ENCODE results near the gene GAN.
"Not testable (repeated sequence)": the region's sequence is repeated elsewhere in the genome, so short reads cannot be mapped to it uniquely, and the experiment has no call there.

Gene GAN

GRCh38 chr16:81327447-81328196, 12.9 kb downstream of the GAN start:
- H3K27ac Mint-ChIP-seq: peak overlapping the region in 1 of 3 experiments; percentile 55
- no peak for TF ChIP-seq CTCF (IDR thresholded peaks at IDR 0.05; ENCODE audit: unreplicated experiment in 3 of 3)
- H3K4me1 Mint-ChIP-seq: peaks cover 23% of the 10 kb centered on the region
- no peaks in the 10 kb centered on the region for H3K9me3 Mint-ChIP-seq
- peaks cover 8% of the 10 kb centered on the region for H3K36me3 Mint-ChIP-seq (ENCODE audit: low read depth)
- no peaks in the 10 kb centered on the region for H3K27me3 Mint-ChIP-seq (ENCODE audit: low read depth)
- H3K4me3 Mint-ChIP-seq: no peak overlapping the region

- no peak overlapping the region for H3K4me3 Mint-ChIP-seq
- peaks cover 28% of the 10 kb centered on the region for H3K4me1 Mint-ChIP-seq
- H3K36me3 Mint-ChIP-seq (ENCODE audit: low read depth): peaks cover 20% of the 10 kb centered on the region
- H3K27me3 Mint-ChIP-seq (ENCODE audit: low read depth): no peaks in the 10 kb centered on the region
- H3K27ac Mint-ChIP-seq: peak overlapping the region in 1 of 3 experiments; percentile 33
- TF ChIP-seq CTCF (IDR thresholded peaks at IDR 0.05; ENCODE audit: unreplicated experiment in 3 of 3): no peak
- no peaks in the 10 kb centered on the region for H3K9me3 Mint-ChIP-seq
These were observed 15.2 kb downstream of the GAN start for GRCh38 chr16:81329947-81330346.

- peaks cover 2% of the 10 kb centered on the region for H3K9me3 Mint-ChIP-seq
- no peak overlapping the region for H3K4me3 Mint-ChIP-seq
- no peak overlapping the region for H3K27ac Mint-ChIP-seq
- TF ChIP-seq CTCF (IDR thresholded peaks at IDR 0.05; ENCODE audit: unreplicated experiment in 3 of 3): no peak
- peaks cover 22% of the 10 kb centered on the region for H3K4me1 Mint-ChIP-seq
- H3K27me3 Mint-ChIP-seq (ENCODE audit: low read depth): no peaks in the 10 kb centered on the region
- peaks cover 34% of the 10 kb centered on the region for H3K36me3 Mint-ChIP-seq (ENCODE audit: low read depth)
These were observed 18.6 kb downstream of the GAN start for GRCh38 chr16:81333356-81333755.

- Mint-ChIP-seq H3K9me3 (peaks cover 12% of the 10 kb centered on the region), H3K4me3 (no peak overlapping the region), H3K27ac (no peak overlapping the region), H3K36me3 (ENCODE audit: low read depth) (peaks cover 47% of the 10 kb centered on the region), H3K27me3 (ENCODE audit: low read depth) (no peaks in the 10 kb centered on the region), H3K4me1 (peaks cover 5% of the 10 kb centered on the region)
- no peak for TF ChIP-seq CTCF (IDR thresholded peaks at IDR 0.05; ENCODE audit: unreplicated experiment in 3 of 3)
These were observed 20.9 kb downstream of the GAN start for GRCh38 chr16:81335669-81336068.

- Mint-ChIP-seq H3K27me3 (ENCODE audit: low read depth) (no peaks in the 10 kb centered on the region), H3K36me3 (ENCODE audit: low read depth) (peaks cover 47% of the 10 kb centered on the region), H3K4me3 (no peak overlapping the region), H3K27ac (no peak overlapping the region), H3K4me1 (peaks cover 5% of the 10 kb centered on the region), H3K9me3 (peaks cover 21% of the 10 kb centered on the region)
- no peak for TF ChIP-seq CTCF (IDR thresholded peaks at IDR 0.05; ENCODE audit: unreplicated experiment in 3 of 3)
These were observed 22.3 kb downstream of the GAN start for GRCh38 chr16:81337097-81337496.

GRCh38 chr16:81345172-81345571, 30.4 kb downstream of the GAN start:
- not testable (repeated sequence) for H3K4me1 Mint-ChIP-seq; H3K27ac Mint-ChIP-seq; H3K4me3 Mint-ChIP-seq; H3K27me3 Mint-ChIP-seq (ENCODE audit: low read depth)
- Mint-ChIP-seq H3K36me3 (ENCODE audit: low read depth) (peaks cover 45% of the 10 kb centered on the region), H3K9me3 (peaks cover 80% of the 10 kb centered on the region)
